HFFc6 (cell line): Measurements from ENCODE around the gene TYMS. TPM values are rescaled to one million over a fixed set of nuclear protein-coding genes. Genes with fewer than 3 reads are reported as not detected.
"Not testable (repeated sequence)": the region's sequence is repeated elsewhere in the genome, so short reads cannot be mapped to it uniquely, and the experiment has no call there.

ENCODE experiments used
- DNase-seq: peaks from one replicate; pipeline ENCODE4 v3.0.0-alpha.2; 2018
- H3K27ac Mint-ChIP-seq: 2 replicates; pipeline ENCODE4 v1.8.0; 2020; ENCODE audit warnings: mild to moderate bottlenecking, mixed read lengths
- H3K27me3 Mint-ChIP-seq: 2 replicates; pipeline ENCODE4 v1.8.0; 2021; ENCODE audit warnings: mild to moderate bottlenecking, moderate library complexity, mixed read lengths; ENCODE audit not compliant: insufficient read depth
- H3K36me3 Mint-ChIP-seq: 2 replicates; pipeline ENCODE4 v1.8.0; 2021; ENCODE audit warnings: low read depth, mixed read lengths
- H3K4me1 Mint-ChIP-seq: 2 replicates; pipeline ENCODE4 v1.8.0; 2020; ENCODE audit warnings: low read depth, mixed read lengths
- H3K4me3 Mint-ChIP-seq: 2 replicates; pipeline ENCODE4 v1.8.0; 2020; ENCODE audit warnings: mild to moderate bottlenecking, moderate library complexity, mixed read lengths
- H3K9me3 Mint-ChIP-seq: 2 replicates; pipeline ENCODE4 v1.8.0; 2020; ENCODE audit warnings: mild to moderate bottlenecking, mixed read lengths
- CTCF ChIP-seq: fragments of 200-600 bp; sonication (generic); IDR thresholded peaks from 2 replicates; pipeline ENCODE4 v1.5.0; 2021; ENCODE audit warnings: antibody characterized with exemption, mild to moderate bottlenecking
- total RNA-seq, 6 experiments: library from RNA; stranded (reverse); fragmentation: NEBNext Ultra II Directional; extraction: Animal tissue kit (Norgen Biotek cat#: 25700); gene quantifications; 2 replicates in 1 of 6; 3 replicates in 5 of 6; pipeline ENCODE4 v1.2.3, GENCODE V29; 2021

The TYMS gene
- total RNA-seq, 6 experiments from 2014 or later = 88.6 to 179 (median 153) TPM

DNA sequence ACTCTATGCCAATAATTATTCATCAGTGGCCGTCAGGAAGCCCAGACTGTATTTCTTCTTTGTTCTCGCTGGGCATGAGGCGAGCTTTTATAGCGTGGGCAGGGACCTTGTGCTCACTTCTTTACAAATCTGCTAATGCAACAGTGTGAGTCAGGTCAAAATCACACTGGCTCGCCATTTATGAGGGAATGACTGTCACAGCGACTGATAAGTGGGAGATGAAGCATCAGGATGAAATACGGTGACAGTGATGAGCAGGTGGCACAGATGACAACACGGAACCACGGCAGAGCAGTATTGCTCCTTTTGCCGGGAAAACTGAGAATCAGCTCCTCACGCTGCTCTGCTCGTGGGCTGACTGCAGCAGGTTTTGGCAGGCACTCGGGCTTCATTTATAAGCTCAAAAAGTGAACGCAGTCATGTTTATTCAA lies 20.5 kb downstream of the TYMS start:
- no peak overlapping the region for H3K4me3 Mint-ChIP-seq

DNA sequence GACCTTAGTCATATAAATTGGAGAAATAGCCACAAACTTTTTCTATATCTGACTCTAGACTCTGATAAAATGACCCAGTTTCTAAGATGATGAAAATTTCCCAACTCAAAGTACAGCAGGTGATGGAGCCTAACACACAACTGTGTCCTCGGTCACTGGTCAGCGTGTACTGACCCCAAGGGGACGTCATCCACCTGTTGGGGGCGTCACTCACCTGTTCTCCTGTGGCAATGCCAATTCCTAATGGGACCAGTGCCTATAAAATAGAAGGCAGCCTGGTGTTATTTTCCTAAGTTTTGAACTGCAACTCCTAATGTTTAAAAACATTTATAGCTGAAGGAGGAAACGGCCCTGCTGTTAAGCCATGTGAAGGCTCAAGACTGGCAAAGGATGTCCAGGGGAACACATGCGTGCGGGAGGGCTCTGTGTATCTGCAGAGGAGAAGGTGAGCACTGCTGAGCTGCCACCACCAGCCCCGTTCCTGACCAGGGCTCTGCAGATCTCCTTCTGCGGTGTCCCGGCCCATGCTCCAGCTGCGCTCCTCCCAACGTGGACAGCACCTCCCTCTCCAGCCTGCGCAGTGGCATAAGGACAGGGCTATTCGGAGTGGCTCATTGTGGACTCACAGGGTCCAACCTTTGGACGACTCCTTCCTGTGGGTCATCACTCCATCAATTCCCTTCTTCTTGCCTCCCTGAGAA lies 21.2 kb downstream of the TYMS start:
- H3K4me1 Mint-ChIP-seq = no peaks in the 10 kb centered on the region
- TF ChIP-seq CTCF = no peak; the same call in 1 of the 2 replicates
- no peak overlapping the region for H3K27ac Mint-ChIP-seq
- H3K9me3 Mint-ChIP-seq = no peaks in the 10 kb centered on the region
- H3K4me3 Mint-ChIP-seq = no peak overlapping the region
- H3K36me3 Mint-ChIP-seq = peaks cover 4% of the 10 kb centered on the region; the same call in 1 of the 2 replicates
- no peak for DNase-seq
- peaks cover 7% of the 10 kb centered on the region for H3K27me3 Mint-ChIP-seq

More for the DNA sequence above, 20.5 kb downstream of the TYMS start:
- H3K27ac Mint-ChIP-seq = no peak overlapping the region
- peaks cover 7% of the 10 kb centered on the region for H3K27me3 Mint-ChIP-seq
- TF ChIP-seq CTCF = no peak
- H3K36me3 Mint-ChIP-seq = peaks cover 4% of the 10 kb centered on the region; the same call in 1 of the 2 replicates
- no peaks in the 10 kb centered on the region for H3K4me1 Mint-ChIP-seq
- no peaks in the 10 kb centered on the region for H3K9me3 Mint-ChIP-seq
- DNase-seq = no peak

DNA sequence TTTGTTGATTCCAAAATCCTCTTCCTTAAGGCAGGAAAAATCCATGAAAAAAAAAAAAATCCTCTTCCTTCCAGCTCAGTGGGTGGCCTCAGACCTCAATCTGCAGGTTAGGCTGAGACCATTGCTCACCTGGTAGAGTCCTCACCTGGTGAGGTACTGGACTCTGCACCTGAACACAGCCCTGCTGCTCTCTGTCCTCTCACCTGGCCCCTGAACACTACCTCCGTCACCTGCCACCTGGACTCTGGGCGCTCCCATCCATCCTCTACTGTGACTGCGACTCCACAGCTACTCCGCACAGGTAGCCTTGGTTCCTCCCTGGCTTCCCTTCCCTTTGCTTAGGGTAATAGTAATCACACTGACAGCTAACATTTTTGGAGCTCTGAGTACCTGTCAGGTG lies 22.1 kb downstream of the TYMS start:
- peaks cover 4% of the 10 kb centered on the region; the same call in 1 of the 2 replicates for H3K36me3 Mint-ChIP-seq
- no peak overlapping the region for H3K27ac Mint-ChIP-seq
- H3K9me3 Mint-ChIP-seq = no peaks in the 10 kb centered on the region
- DNase-seq = no peak
- TF ChIP-seq CTCF = no peak
- H3K27me3 Mint-ChIP-seq = peaks cover 7% of the 10 kb centered on the region
- H3K4me3 Mint-ChIP-seq = no peak overlapping the region
- no peaks in the 10 kb centered on the region for H3K4me1 Mint-ChIP-seq

DNA sequence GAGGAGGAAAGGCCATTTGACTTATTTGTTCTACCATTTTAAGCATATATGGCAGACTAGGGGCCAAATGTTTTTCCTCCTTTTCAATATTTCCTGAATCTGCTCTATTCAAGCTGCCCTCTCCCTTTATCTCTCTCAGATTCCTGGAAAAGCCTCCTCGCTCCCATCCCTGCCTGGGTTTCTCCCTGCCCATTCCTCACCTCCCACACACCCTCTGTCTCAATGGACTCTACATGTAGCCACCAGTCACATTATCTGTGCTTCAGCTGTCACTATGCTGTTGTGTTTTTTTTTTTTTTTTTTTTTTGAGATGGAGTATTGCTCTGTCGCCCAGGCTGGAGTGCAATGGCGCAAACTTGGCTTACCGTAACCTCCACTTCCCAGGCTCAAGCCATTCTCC lies 22.9 kb downstream of the TYMS start:
- Mint-ChIP-seq H3K4me1 (no peaks in the 10 kb centered on the region), H3K36me3 (peaks cover 4% of the 10 kb centered on the region; the same call in 1 of the 2 replicates), H3K27ac (no peak overlapping the region; the same call in 1 of the 2 replicates), H3K9me3 (no peaks in the 10 kb centered on the region), H3K4me3 (no peak overlapping the region), H3K27me3 (peaks cover 5% of the 10 kb centered on the region)
- DNase-seq = no peak
- TF ChIP-seq CTCF = no peak

DNA sequence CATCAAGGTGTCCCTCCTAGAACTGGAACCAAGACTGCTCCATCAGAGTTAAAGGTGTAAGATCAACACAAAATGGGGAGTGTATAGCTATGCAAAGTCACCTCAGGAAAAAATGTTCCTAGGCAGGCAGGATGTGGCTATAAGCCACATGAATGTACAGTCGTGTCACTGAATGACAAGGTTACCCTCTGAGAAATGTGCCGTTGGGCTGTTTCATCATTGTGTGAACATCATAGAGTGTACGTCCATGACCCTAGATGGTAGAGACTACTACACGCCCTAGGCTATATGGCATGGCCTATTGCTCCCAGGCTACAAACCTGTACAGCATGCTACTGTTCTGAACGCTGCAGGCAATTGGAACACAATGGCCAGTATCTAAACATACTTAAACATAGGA lies 24.5 kb downstream of the TYMS start:
- no peak for TF ChIP-seq CTCF
- no peak for DNase-seq
- Mint-ChIP-seq H3K36me3 (peaks cover 4% of the 10 kb centered on the region; the same call in 1 of the 2 replicates), H3K27me3 (peaks cover 4% of the 10 kb centered on the region), H3K27ac (no peak overlapping the region), H3K9me3 (no peaks in the 10 kb centered on the region), H3K4me1 (no peaks in the 10 kb centered on the region), H3K4me3 (no peak overlapping the region)

- H3K4me1 Mint-ChIP-seq, H3K36me3 Mint-ChIP-seq, H3K4me3 Mint-ChIP-seq, H3K27me3 Mint-ChIP-seq, H3K27ac Mint-ChIP-seq, H3K9me3 Mint-ChIP-seq, DNase-seq: not testable (repeated sequence)
Observed at GRCh38 chr18:682416-682815, 25.0 kb downstream of the TYMS start.
